GM12891 (cell line): Measurements from ENCODE around the gene CITED4.

Experiments
- DNase-seq: peaks from one replicate; pipeline ENCODE4 v3.0.0; 2011; ENCODE audit warnings: low spot score; ENCODE audit not compliant: insufficient read length
- FAIRE-seq: peaks from 2 replicates; lab custom pipeline; 2011; peaks lifted over from hg19 to GRCh38; lab: Jason Lieb, UNC
- PAX5 ChIP-seq: IDR thresholded peaks from 2 replicates; pipeline ENCODE4 v1.6.1; 2011; ENCODE audit warnings: low read length, moderate library complexity, mild to moderate bottlenecking; ENCODE audit not compliant: insufficient read depth, severe bottlenecking
- POLR2A ChIP-seq: IDR thresholded peaks from 2 replicates; pipeline ENCODE4 v1.6.1; 2011; ENCODE audit warnings: low read depth, low read length, control low read depth
- POLR2AphosphoS5 ChIP-seq: IDR thresholded peaks from 2 replicates; pipeline ENCODE4 v1.6.1; 2011; ENCODE audit warnings: low read depth, low read length, control low read depth
- POU2F2 ChIP-seq: IDR thresholded peaks from 2 replicates; pipeline ENCODE4 v1.6.1; 2011; ENCODE audit warnings: low read depth, mild to moderate bottlenecking, control low read depth, low read length, moderate library complexity
- SPI1 ChIP-seq: IDR thresholded peaks from 2 replicates; pipeline ENCODE4 v1.6.1; 2011; ENCODE audit warnings: low read depth, low read length, control low read depth
- TAF1 ChIP-seq: IDR thresholded peaks from 2 replicates; pipeline ENCODE4 v1.6.1; 2011; ENCODE audit warnings: low read depth, low read length, control low read depth

Gene CITED4

GRCh38 chr1:40839943-40840335, 22.2 kb downstream of the CITED4 start:
- FAIRE-seq, result no peak
- DNase-seq, result no peak
- no peak for TF ChIP-seq TAF1
- no peak for TF ChIP-seq SPI1
- TF ChIP-seq POLR2A, result no peak
- TF ChIP-seq POU2F2, result no peak
- no peak for TF ChIP-seq POLR2AphosphoS5
- no peak for TF ChIP-seq PAX5

GRCh38 chr1:40838980-40839942, 22.9 kb downstream of the CITED4 start:
- no peak for TF ChIP-seq POU2F2
- TF ChIP-seq PAX5, result no peak
- no peak for TF ChIP-seq POLR2AphosphoS5
- TF ChIP-seq POLR2A, result no peak
- TF ChIP-seq SPI1, result no peak
- no peak for TF ChIP-seq TAF1
- no peak for DNase-seq
- no peak for FAIRE-seq

- TF ChIP-seq SPI1 (no peak), POLR2A (no peak), POU2F2 (no peak), PAX5 (no peak), TAF1 (no peak), POLR2AphosphoS5 (no peak)
- FAIRE-seq (no peak), DNase-seq (no peak)
Observed at GRCh38 chr1:40838045-40838979, 23.9 kb downstream of the CITED4 start.

GRCh38 chr1:40837601-40838000, 24.6 kb downstream of the CITED4 start:
- FAIRE-seq, result no peak
- TF ChIP-seq POLR2A (no peak), PAX5 (no peak), SPI1 (no peak), TAF1 (no peak), POLR2AphosphoS5 (no peak), POU2F2 (no peak)

GRCh38 chr1:40836283-40836682, 25.9 kb downstream of the CITED4 start:
- TF ChIP-seq POU2F2, result no peak
- DNase-seq (no peak), FAIRE-seq (no peak)

More at GRCh38 chr1:40837601-40838000, 24.6 kb downstream of the CITED4 start:
- DNase-seq, result no peak

GRCh38 chr1:40834968-40835545, 27.1 kb downstream of the CITED4 start:
- no peak for FAIRE-seq

GRCh38 chr1:40833979-40834378, 28.2 kb downstream of the CITED4 start:
- TF ChIP-seq SPI1 (no peak), PAX5 (no peak), POLR2A (no peak), POLR2AphosphoS5 (no peak), TAF1 (no peak), POU2F2 (no peak)
- no peak for FAIRE-seq

More at GRCh38 chr1:40834968-40835545, 27.1 kb downstream of the CITED4 start:
- DNase-seq, result no peak
- TF ChIP-seq POU2F2 (no peak), POLR2AphosphoS5 (no peak), PAX5 (no peak), SPI1 (no peak), POLR2A (no peak), TAF1 (no peak)

GRCh38 chr1:40831001-40831732, 31.0 kb downstream of the CITED4 start:
- FAIRE-seq (no peak), DNase-seq (no peak)
- TF ChIP-seq POLR2A, result no peak
- no peak for TF ChIP-seq POU2F2
- TF ChIP-seq POLR2AphosphoS5, result no peak
- TF ChIP-seq PAX5, result no peak
- no peak for TF ChIP-seq TAF1

More at GRCh38 chr1:40833979-40834378, 28.2 kb downstream of the CITED4 start:
- no peak for DNase-seq
